Measurements from ENCODE around the gene ATF7. TPM values are rescaled to one million over a fixed set of nuclear protein-coding genes. Genes with fewer than 3 reads are reported as not detected.

ATF7 gene
- polyA plus RNA-seq, 3 donors, result 21.7 to 27.9 (median 24.4) TPM

GRCh38 chr12:53624956-53625355 lies 1.2 kb downstream of the ATF7 start:
- Mint-ChIP-seq H3K27ac (peak overlapping the region; percentile 91 to 100 (median 96)), H3K36me3 (peaks cover 1 to 12% of the 10 kb centered on the region in 2 donors), H3K4me3 (peak overlapping the region; percentile 91 to 98), H3K9me3 (no peaks in the 10 kb centered on the region), H3K27me3 (ENCODE audit: low read depth in 3 of 3) (peaks cover 0 to 2% (median 1%) of the 10 kb centered on the region in 3 donors), H3K4me1 (peaks cover 50% of the 10 kb centered on the region)
- no peak for DNase-seq
- no CpG with 5 or more reads among the region's 4 CpGs for WGBS (ENCODE audit: insufficient coverage)
- Histone ChIP-seq H3K4me3 (replicated peaks in 1 of 3; ENCODE audit: low read depth in 2 of 3, low read length in 3 of 3) (peak overlapping the region; percentile 81 to 100 (median 99)), H3K27me3 (ENCODE audit: control insufficient read depth in 2 of 2, insufficient read depth in 2 of 2, low read length in 2 of 2) (no peaks in the 10 kb centered on the region), H3K9ac (ENCODE audit: insufficient read depth, low read length, poor library complexity, severe bottlenecking) (peak overlapping the region; percentile 84), H3K27ac (ENCODE audit: low read depth in 1 of 2, low read length in 2 of 2) (peak overlapping the region in 1 of 2 donors; percentile 94), H3K4me2 (replicated peaks; ENCODE audit: extremely low read depth, low read length, poor library complexity, severe bottlenecking) (peak overlapping the region; percentile 100), H3K36me3 (replicated peaks in 1 of 2; ENCODE audit: control insufficient read depth in 1 of 2, insufficient read depth in 2 of 2, low read length in 2 of 2) (peaks cover 2 to 8% of the 10 kb centered on the region in 2 donors), H4K20me1 (ENCODE audit: insufficient read depth, low read length) (no peaks in the 10 kb centered on the region), H2AFZ (ENCODE audit: insufficient read depth, low read depth, low read length, poor library complexity, severe bottlenecking) (no peak overlapping the region), H3K9me3 (replicated peaks in 1 of 2; ENCODE audit: control insufficient read depth in 1 of 2, insufficient read depth in 1 of 2, low read length in 2 of 2) (no peaks in the 10 kb centered on the region), H3K79me2 (ENCODE audit: insufficient read depth, low read length) (peaks cover 58% of the 10 kb centered on the region), H3K4me1 (ENCODE audit: control insufficient read depth in 1 of 2, insufficient read depth in 2 of 2, low read length in 2 of 2) (peaks cover 37 to 43% of the 10 kb centered on the region in 2 donors)
- TF ChIP-seq, protein P1, sequence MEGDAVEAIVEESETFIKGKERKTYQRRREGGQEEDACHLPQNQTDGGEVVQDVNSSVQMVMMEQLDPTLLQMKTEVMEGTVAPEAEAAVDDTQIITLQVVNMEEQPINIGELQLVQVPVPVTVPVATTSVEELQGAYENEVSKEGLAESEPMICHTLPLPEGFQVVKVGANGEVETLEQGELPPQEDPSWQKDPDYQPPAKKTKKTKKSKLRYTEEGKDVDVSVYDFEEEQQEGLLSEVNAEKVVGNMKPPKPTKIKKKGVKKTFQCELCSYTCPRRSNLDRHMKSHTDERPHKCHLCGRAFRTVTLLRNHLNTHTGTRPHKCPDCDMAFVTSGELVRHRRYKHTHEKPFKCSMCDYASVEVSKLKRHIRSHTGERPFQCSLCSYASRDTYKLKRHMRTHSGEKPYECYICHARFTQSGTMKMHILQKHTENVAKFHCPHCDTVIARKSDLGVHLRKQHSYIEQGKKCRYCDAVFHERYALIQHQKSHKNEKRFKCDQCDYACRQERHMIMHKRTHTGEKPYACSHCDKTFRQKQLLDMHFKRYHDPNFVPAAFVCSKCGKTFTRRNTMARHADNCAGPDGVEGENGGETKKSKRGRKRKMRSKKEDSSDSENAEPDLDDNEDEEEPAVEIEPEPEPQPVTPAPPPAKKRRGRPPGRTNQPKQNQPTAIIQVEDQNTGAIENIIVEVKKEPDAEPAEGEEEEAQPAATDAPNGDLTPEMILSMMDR (IDR thresholded peaks at IDR 0.05), result no peak
- intact Hi-C loops (cut with micrococcal nuclease), result loop anchor here in 1 of 2 donors (5.0 to 10.0 kb wide), 2 partner anchors 48 to 50 kb away; partner anchors contain the start of gene ATP5MC2

DNA sequence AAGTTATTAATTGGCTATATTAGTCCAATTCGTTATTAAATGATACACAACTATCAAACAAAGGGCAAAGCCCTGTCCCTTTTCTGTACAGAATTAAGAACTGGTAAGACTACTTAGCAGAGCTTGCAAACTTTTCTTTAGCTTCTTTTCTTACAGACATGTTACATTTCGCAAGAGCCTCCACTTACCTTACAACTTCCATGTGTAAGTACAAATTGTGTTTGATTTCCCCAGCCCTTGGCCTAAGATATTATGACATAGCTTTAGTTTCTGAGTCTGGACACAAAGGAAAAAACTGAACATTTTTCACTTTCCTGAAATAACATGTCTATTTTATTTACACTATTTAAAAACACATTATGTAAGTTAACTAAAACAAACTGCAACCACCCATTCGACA lies 1.7 kb downstream of the ATF7 start:
- intact Hi-C loops (cut with micrococcal nuclease), result loop anchor here in 1 of 2 donors (10.0 kb wide), 1 partner anchor 50 kb away; the partner anchor contains the start of gene ATP5MC2
- peak overlapping the region; percentile 91 to 98 for H3K4me3 Mint-ChIP-seq
- H3K79me2 ChIP-seq (ENCODE audit: insufficient read depth, low read length), result peaks cover 63% of the 10 kb centered on the region
- H3K9ac ChIP-seq (ENCODE audit: insufficient read depth, low read length, poor library complexity, severe bottlenecking), result no peak overlapping the region
- H3K4me1 ChIP-seq (ENCODE audit: control insufficient read depth in 1 of 2, insufficient read depth in 2 of 2, low read length in 2 of 2), result peaks cover 42 to 48% of the 10 kb centered on the region in 2 donors
- peak in 2 of 3 donors; percentile 13 to 37 for DNase-seq
- H3K9me3 ChIP-seq (replicated peaks in 1 of 2; ENCODE audit: control insufficient read depth in 1 of 2, insufficient read depth in 1 of 2, low read length in 2 of 2), result no peaks in the 10 kb centered on the region
- TF ChIP-seq, protein P1 (IDR thresholded peaks at IDR 0.05), result no peak
- no peaks in the 10 kb centered on the region for H3K9me3 Mint-ChIP-seq
- no peaks in the 10 kb centered on the region for H3K27me3 ChIP-seq (ENCODE audit: control insufficient read depth in 2 of 2, insufficient read depth in 2 of 2, low read length in 2 of 2)
- H3K4me1 Mint-ChIP-seq, result peaks cover 55% of the 10 kb centered on the region
- peaks cover 1 to 12% of the 10 kb centered on the region in 2 donors for H3K36me3 Mint-ChIP-seq
- H3K27ac Mint-ChIP-seq, result peak overlapping the region; percentile 91 to 100 (median 96)
- H2AFZ ChIP-seq (ENCODE audit: insufficient read depth, low read depth, low read length, poor library complexity, severe bottlenecking), result no peak overlapping the region
- peak overlapping the region; percentile 100 for H3K4me2 ChIP-seq (replicated peaks; ENCODE audit: extremely low read depth, low read length, poor library complexity, severe bottlenecking)
- H3K27me3 Mint-ChIP-seq (ENCODE audit: low read depth in 3 of 3), result peaks cover 0 to 2% (median 1%) of the 10 kb centered on the region in 3 donors
- H3K27ac ChIP-seq (ENCODE audit: low read depth in 1 of 2, low read length in 2 of 2), result peak overlapping the region in 1 of 2 donors; percentile 94
- peak overlapping the region; percentile 81 to 100 (median 99) for H3K4me3 ChIP-seq (replicated peaks in 1 of 3; ENCODE audit: low read depth in 2 of 3, low read length in 3 of 3)
- H4K20me1 ChIP-seq (ENCODE audit: insufficient read depth, low read length), result no peaks in the 10 kb centered on the region
- peaks cover 2 to 8% of the 10 kb centered on the region in 2 donors for H3K36me3 ChIP-seq (replicated peaks in 1 of 2; ENCODE audit: control insufficient read depth in 1 of 2, insufficient read depth in 2 of 2, low read length in 2 of 2)
- WGBS (ENCODE audit: insufficient coverage), result 40% methylated on average over 1 of the region's 3 CpGs

Data from CD14-positive monocyte (primary cell).